Dermis microvascular lymphatic vessel endothelial cell (primary cell): Measurements from ENCODE around the gene CAMTA1. TPM values are rescaled to one million over a fixed set of nuclear protein-coding genes. Genes with fewer than 3 reads are reported as not detected.

Experiments
- DNase-seq, 2 donors: peaks; one replicate each; pipeline versions ENCODE4 v3.0.0 to v3.0.0-alpha.2; 2010; ENCODE audit warnings: low read depth in 2 of 2
- total RNA-seq: library from RNA; depleted of rRNA; stranded (reverse); fragments of >200 nt; gene quantifications from 2 replicates; pipeline ENCODE4 v1.2.1, GENCODE V29; 2014

CAMTA1 gene
- total RNA-seq, 1 donor from 2014 or later: 33.9 TPM

- DNase-seq: no peak
Measured at GRCh38 chr1:7004181-7004580, 218.9 kb downstream of the CAMTA1 start.

GRCh38 chr1:7005762-7006161 is 220.5 kb downstream of the CAMTA1 start:
- DNase-seq: no peak

- no peak for DNase-seq
Measured at GRCh38 chr1:7006996-7007871, 222.0 kb downstream of the CAMTA1 start.

- no peak for DNase-seq
Measured at GRCh38 chr1:7007902-7008301, 222.6 kb downstream of the CAMTA1 start.

GRCh38 chr1:7008331-7008730 is 223.1 kb downstream of the CAMTA1 start:
- DNase-seq: no peak

- no peak for DNase-seq
Measured at GRCh38 chr1:7008975-7009740, 223.9 kb downstream of the CAMTA1 start.

- no peak for DNase-seq
Measured at GRCh38 chr1:7009741-7010525, 224.7 kb downstream of the CAMTA1 start.

- no peak for DNase-seq
Measured at GRCh38 chr1:7010534-7011200, 225.4 kb downstream of the CAMTA1 start.

- DNase-seq: no peak
Measured at GRCh38 chr1:7011826-7012225, 226.6 kb downstream of the CAMTA1 start.

- DNase-seq: no peak
Measured at GRCh38 chr1:7012461-7012924, 227.2 kb downstream of the CAMTA1 start.

GRCh38 chr1:7013833-7014639 is 228.8 kb downstream of the CAMTA1 start:
- no peak for DNase-seq

- no peak for DNase-seq
Measured at GRCh38 chr1:7014640-7014930, 229.3 kb downstream of the CAMTA1 start.

- DNase-seq: no peak
Measured at GRCh38 chr1:7015022-7015421, 229.8 kb downstream of the CAMTA1 start.

GRCh38 chr1:7018351-7018750 is 233.1 kb downstream of the CAMTA1 start:
- DNase-seq: no peak

- DNase-seq: no peak
Measured at GRCh38 chr1:7018826-7019225, 233.6 kb downstream of the CAMTA1 start.

- DNase-seq: no peak
Measured at GRCh38 chr1:7019510-7019909, 234.3 kb downstream of the CAMTA1 start.

GRCh38 chr1:7022058-7022457 is 236.8 kb downstream of the CAMTA1 start:
- no peak for DNase-seq

GRCh38 chr1:7025013-7025412 is 239.8 kb downstream of the CAMTA1 start:
- DNase-seq: no peak

GRCh38 chr1:7026169-7026568 is 240.9 kb downstream of the CAMTA1 start:
- no peak for DNase-seq

GRCh38 chr1:7032992-7033391 is 247.7 kb downstream of the CAMTA1 start:
- DNase-seq: no peak

- DNase-seq: no peak
Measured at GRCh38 chr1:7036386-7036785, 251.1 kb downstream of the CAMTA1 start.
